ENCODE measurements around the gene SYT12.

Gene SYT12

GRCh38 chr11:67099831-67100324 is 76.9 kb downstream of the SYT12 start:
- H3K27me3 ChIP-seq (ENCODE audit: insufficient read depth, low read length): no peaks in the 10 kb centered on the region
- H3K4me1 ChIP-seq (ENCODE audit: insufficient read depth, low read length, severe bottlenecking): peaks cover 16% of the 10 kb centered on the region
- no peak overlapping the region for H3K4me3 ChIP-seq (ENCODE audit: low read depth, low read length, poor library complexity, severe bottlenecking)
- no peaks in the 10 kb centered on the region for H3K9me3 ChIP-seq (ENCODE audit: low read length)
- no peaks in the 10 kb centered on the region for H3F3A ChIP-seq (ENCODE audit: insufficient read depth, low read length)
- H4K20me1 ChIP-seq (ENCODE audit: insufficient read depth, low read length): no peaks in the 10 kb centered on the region
- H3K9me2 ChIP-seq (ENCODE audit: low read depth, low read length): no peaks in the 10 kb centered on the region
- H3K27ac ChIP-seq (ENCODE audit: low read depth, low read length, poor library complexity, severe bottlenecking): no peak overlapping the region
- no peak overlapping the region for H3K9ac ChIP-seq (ENCODE audit: low read length)
- H3K36me3 ChIP-seq (ENCODE audit: insufficient read depth, low read length): no peaks in the 10 kb centered on the region
- no peak overlapping the region for H2AFZ ChIP-seq (ENCODE audit: low read length)
- H3K4me2 ChIP-seq (ENCODE audit: low read length): no peak overlapping the region
- TF ChIP-seq EZH2 (IDR thresholded peaks at IDR 0.05; ENCODE audit: borderline replicate concordance, low read length): no peak
- TF ChIP-seq CTCF (IDR thresholded peaks at IDR 0.05; ENCODE audit: low read length): no peak
- H3K79me2 ChIP-seq (ENCODE audit: insufficient read depth, low read length): no peaks in the 10 kb centered on the region
